HG03354 (cell line): ENCODE data around the gene PLSCR1.
A peak's percentile ranks its signal among the peaks of the same experiment; 100 is the strongest.
"Not testable (repeated sequence)": the region's sequence is repeated elsewhere in the genome, so short reads cannot be mapped to it uniquely, and the experiment has no call there.

Experiments
- ATAC-seq: cut with Tn5 transposase; IDR thresholded peaks from one replicate; pipeline ENCODE4 v1.9.1; 2021; ENCODE audit warnings: mild to moderate bottlenecking; ENCODE audit not compliant: unreplicated experiment, poor library complexity, severe bottlenecking

PLSCR1 gene

GRCh38 chr3:146493221-146493620 is 51.2 kb downstream of the PLSCR1 start:
- no peak for ATAC-seq

- ATAC-seq, result no peak
These were observed 53.1 kb downstream of the PLSCR1 start for GRCh38 chr3:146491303-146491702.

- no peak for ATAC-seq
These were observed 59.1 kb downstream of the PLSCR1 start for GRCh38 chr3:146485297-146485696.

GRCh38 chr3:146476094-146476740 is 68.2 kb downstream of the PLSCR1 start:
- ATAC-seq, result no peak

GRCh38 chr3:146474976-146475375 is 69.4 kb downstream of the PLSCR1 start:
- ATAC-seq, result not testable (repeated sequence)

GRCh38 chr3:146473726-146474125 is 70.7 kb downstream of the PLSCR1 start:
- ATAC-seq, result no peak

- no peak for ATAC-seq
These were observed 71.8 kb downstream of the PLSCR1 start for GRCh38 chr3:146472611-146473010.

GRCh38 chr3:146471012-146471411 is 73.4 kb downstream of the PLSCR1 start:
- ATAC-seq, result no peak

- no peak for ATAC-seq
These were observed 73.9 kb downstream of the PLSCR1 start for GRCh38 chr3:146470425-146470990.

GRCh38 chr3:146469150-146470017 is 75.0 kb downstream of the PLSCR1 start, which contains the start of gene PLSCR2:
Gene PLSCR2, minus strand, starts transcription at chr3:146469561. Its CDS starts 9,657 bp downstream, at chr3:146459904.
- ATAC-seq, result peak; percentile 98

- ATAC-seq, result no peak
These were observed 75.7 kb downstream of the PLSCR1 start for GRCh38 chr3:146468671-146469149.

- no peak for ATAC-seq
These were observed 76.2 kb downstream of the PLSCR1 start for GRCh38 chr3:146468234-146468633.

- no peak for ATAC-seq
These were observed 77.8 kb downstream of the PLSCR1 start for GRCh38 chr3:146466604-146467003.

GRCh38 chr3:146465693-146466465 is 78.5 kb downstream of the PLSCR1 start:
- ATAC-seq, result no peak
